ENCODE measurements around the gene IFT52. TPM values are rescaled to one million over a fixed set of nuclear protein-coding genes. Genes with fewer than 3 reads are reported as not detected.

Gene IFT52
- total RNA-seq, 1 experiment from 2014 or later: 70.5 TPM

DNA sequence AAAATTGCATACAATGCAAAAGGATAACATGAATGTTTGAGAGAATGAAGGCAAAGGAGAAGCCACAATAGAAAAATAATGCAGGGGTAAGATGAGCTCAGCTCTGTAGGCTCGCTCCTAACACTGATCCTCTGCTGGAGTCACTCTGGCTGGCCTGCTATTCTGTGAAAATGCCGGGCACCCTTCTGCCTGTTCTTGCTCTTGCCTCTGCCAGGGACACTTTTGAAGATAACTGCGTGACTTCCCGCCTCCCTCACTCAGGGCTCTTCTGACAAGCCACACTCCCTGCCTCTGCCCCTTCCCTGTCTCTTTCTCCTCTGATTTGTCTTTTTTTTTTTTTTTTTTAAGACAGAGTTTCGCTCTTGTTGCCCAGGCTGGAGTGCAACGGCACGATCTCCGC lies 40.9 kb downstream of the IFT52 start:
- H3K4me3 ChIP-seq (ENCODE audit: low read depth, low read length): no peak overlapping the region
- H3K9me3 ChIP-seq: no peaks in the 10 kb centered on the region
- CTCF ChIA-PET: no interaction called here
- intact Hi-C loops (cut with micrococcal nuclease; ENCODE audit: unreplicated experiment): no loop called here
- no TSS peak for BruUV-seq (replicated peaks)
- H3K4me1 ChIP-seq: peaks cover 7% of the 10 kb centered on the region
- no peak overlapping the region for H3K27ac Mint-ChIP-seq (ENCODE audit: unreplicated experiment)
- POLR2A ChIA-PET: no interaction called here
- 0 out of 2 replicates have a peak, but pooled peaks cover 2% of the 10 kb centered on the region for H3K36me3 ChIP-seq (ENCODE audit: control insufficient read depth, insufficient read depth, low read length)
- no peak for TF ChIP-seq CTCF (IDR thresholded peaks at IDR 0.05; ENCODE audit: insufficient read depth in 1 of 2, low read depth in 1 of 2, low read length in 1 of 2, severe bottlenecking in 1 of 2, unreplicated experiment in 1 of 2)
- peaks cover 25% of the 10 kb centered on the region for H3K36me3 Mint-ChIP-seq (ENCODE audit: insufficient read depth, unreplicated experiment)
- H3K4me3 Mint-ChIP-seq (ENCODE audit: unreplicated experiment): no peak overlapping the region
- no peaks in the 10 kb centered on the region for H3K27me3 ChIP-seq (replicated peaks; ENCODE audit: control insufficient read depth, insufficient read depth, low read length)
- H3K9me3 Mint-ChIP-seq (ENCODE audit: unreplicated experiment): no peaks in the 10 kb centered on the region
- no peak for DNase-seq
- H3K27me3 Mint-ChIP-seq (ENCODE audit: insufficient read depth, unreplicated experiment): no peaks in the 10 kb centered on the region
- peaks cover 10% of the 10 kb centered on the region for H3K4me1 Mint-ChIP-seq (ENCODE audit: low read depth, unreplicated experiment)

DNA sequence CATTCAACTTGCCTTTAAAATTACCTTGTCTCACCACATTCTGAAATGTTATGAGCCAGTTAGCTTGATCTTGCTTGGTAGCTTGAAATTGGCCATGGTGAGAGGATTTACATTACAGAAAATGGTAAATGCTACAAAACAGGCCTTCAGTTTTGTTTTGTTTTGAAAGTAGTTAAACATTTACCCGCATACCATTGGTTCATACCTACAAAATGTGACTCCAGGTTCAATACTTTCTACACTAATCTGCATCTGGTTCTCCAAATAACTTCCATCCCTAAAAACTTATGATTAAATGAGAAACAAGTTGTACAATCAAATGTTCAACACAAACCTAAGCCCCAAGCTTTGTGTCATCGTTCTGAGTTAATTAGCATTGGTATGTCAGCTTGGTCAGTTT lies 45.7 kb downstream of the IFT52 start:
- Histone ChIP-seq H3K9me3 (no peaks in the 10 kb centered on the region), H3K4me3 (ENCODE audit: low read depth, low read length) (no peak overlapping the region), H3K27me3 (replicated peaks; ENCODE audit: control insufficient read depth, insufficient read depth, low read length) (no peaks in the 10 kb centered on the region), H3K36me3 (ENCODE audit: control insufficient read depth, insufficient read depth, low read length) (0 out of 2 replicates have a peak, but pooled peaks cover 2% of the 10 kb centered on the region), H3K4me1 (peaks cover 10% of the 10 kb centered on the region)
- no peak for TF ChIP-seq CTCF (IDR thresholded peaks at IDR 0.05; ENCODE audit: insufficient read depth in 1 of 2, low read depth in 1 of 2, low read length in 1 of 2, severe bottlenecking in 1 of 2, unreplicated experiment in 1 of 2)
- H3K4me3 Mint-ChIP-seq (ENCODE audit: unreplicated experiment): no peak overlapping the region
- H3K27ac Mint-ChIP-seq (ENCODE audit: unreplicated experiment): no peak overlapping the region
- peaks cover 15% of the 10 kb centered on the region for H3K4me1 Mint-ChIP-seq (ENCODE audit: low read depth, unreplicated experiment)
- intact Hi-C loops (cut with micrococcal nuclease; ENCODE audit: unreplicated experiment): no loop called here
- no peaks in the 10 kb centered on the region for H3K9me3 Mint-ChIP-seq (ENCODE audit: unreplicated experiment)
- peaks cover 62% of the 10 kb centered on the region for H3K36me3 Mint-ChIP-seq (ENCODE audit: insufficient read depth, unreplicated experiment)
- CTCF ChIA-PET: interaction anchor here (0.6 to 0.8 kb wide), 2 partner anchors 88 to 98 kb away, joined by 3 to 5 read pairs; no protein-coding TSS in a partner anchor
- H3K27me3 Mint-ChIP-seq (ENCODE audit: insufficient read depth, unreplicated experiment): no peaks in the 10 kb centered on the region
- BruUV-seq (replicated peaks): no TSS peak
- no peak for DNase-seq
- POLR2A ChIA-PET: interaction anchor here (0.6 to 1.0 kb wide), 3 partner anchors 31 to 41 kb away, joined by 3 to 5 read pairs (median 4); no protein-coding TSS in a partner anchor

DNA sequence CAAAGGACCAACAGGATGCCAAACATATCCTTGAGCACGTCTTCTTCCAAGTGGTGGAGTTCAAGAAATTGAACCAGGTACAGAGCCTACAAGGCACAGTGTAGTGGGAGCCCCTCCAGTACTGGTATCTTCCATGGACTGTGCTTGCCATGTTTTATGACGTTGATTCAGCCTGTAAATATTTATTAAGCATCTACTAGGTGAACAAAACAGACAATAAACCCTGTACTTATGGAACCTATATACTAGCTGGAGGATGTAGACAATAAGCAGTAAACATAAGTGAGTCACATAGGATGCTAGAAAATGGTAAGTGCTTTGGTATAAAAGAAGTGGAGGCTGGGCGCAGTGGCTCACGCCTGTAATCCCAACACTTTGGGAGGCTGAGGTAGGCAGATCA lies 51.8 kb downstream of the IFT52 start:
- H3K9me3 Mint-ChIP-seq (ENCODE audit: unreplicated experiment): no peaks in the 10 kb centered on the region
- Histone ChIP-seq H3K4me1 (no peaks in the 10 kb centered on the region), H3K4me3 (ENCODE audit: low read depth, low read length) (no peak overlapping the region), H3K9me3 (no peaks in the 10 kb centered on the region), H3K27me3 (replicated peaks; ENCODE audit: control insufficient read depth, insufficient read depth, low read length) (no peaks in the 10 kb centered on the region), H3K36me3 (ENCODE audit: control insufficient read depth, insufficient read depth, low read length) (no peaks in the 10 kb centered on the region)
- H3K36me3 Mint-ChIP-seq (ENCODE audit: insufficient read depth, unreplicated experiment): peaks cover 63% of the 10 kb centered on the region
- ChIA-PET CTCF (no interaction called here), POLR2A (no interaction called here)
- no peaks in the 10 kb centered on the region for H3K4me1 Mint-ChIP-seq (ENCODE audit: low read depth, unreplicated experiment)
- H3K4me3 Mint-ChIP-seq (ENCODE audit: unreplicated experiment): no peak overlapping the region
- no peak overlapping the region for H3K27ac Mint-ChIP-seq (ENCODE audit: unreplicated experiment)
- intact Hi-C loops (cut with micrococcal nuclease; ENCODE audit: unreplicated experiment): no loop called here
- no peak for DNase-seq
- TF ChIP-seq CTCF (IDR thresholded peaks at IDR 0.05; ENCODE audit: insufficient read depth in 1 of 2, low read depth in 1 of 2, low read length in 1 of 2, severe bottlenecking in 1 of 2, unreplicated experiment in 1 of 2): no peak
- H3K27me3 Mint-ChIP-seq (ENCODE audit: insufficient read depth, unreplicated experiment): no peaks in the 10 kb centered on the region
- no TSS peak for BruUV-seq (replicated peaks)

All from Caco-2 (cell line).